GM03348 (cell line): Measurements from ENCODE around the gene SMARCAD1.

ENCODE experiments used
- DNase-seq: peaks from one replicate; pipeline ENCODE4 v3.0.0; 2012; ENCODE audit warnings: low spot score

SMARCAD1 gene

GRCh38 chr4:94207469-94208224 is at the start of gene SMARCAD1:
SMARCAD1 (plus strand) TSS chr4:94207865; CDS start chr4:94208395, 530 bp downstream.
- peak; percentile 92 for DNase-seq

GRCh38 chr4:94158883-94159282 is 48.8 kb upstream of the SMARCAD1 start:
- DNase-seq: no peak

GRCh38 chr4:94159790-94160189 is 47.9 kb upstream of the SMARCAD1 start:
- no peak for DNase-seq

- DNase-seq: no peak
Observed at GRCh38 chr4:94160774-94161173, 46.9 kb upstream of the SMARCAD1 start.

- no peak for DNase-seq
Observed at GRCh38 chr4:94165256-94165655, 42.4 kb upstream of the SMARCAD1 start.

- no peak for DNase-seq
Observed at GRCh38 chr4:94168321-94168720, 39.3 kb upstream of the SMARCAD1 start.

GRCh38 chr4:94169803-94170372 is 37.8 kb upstream of the SMARCAD1 start:
- DNase-seq: no peak

GRCh38 chr4:94171616-94172015 is 36.0 kb upstream of the SMARCAD1 start:
- DNase-seq: no peak

- DNase-seq: no peak
Observed at GRCh38 chr4:94175553-94176261, 32.0 kb upstream of the SMARCAD1 start.

GRCh38 chr4:94177822-94178221 is 29.8 kb upstream of the SMARCAD1 start:
- DNase-seq: no peak

- DNase-seq: no peak
Observed at GRCh38 chr4:94181815-94182214, 25.9 kb upstream of the SMARCAD1 start.

- no peak for DNase-seq
Observed at GRCh38 chr4:94202769-94203168, 4.9 kb upstream of the SMARCAD1 start.

GRCh38 chr4:94208266-94208665 is 601 bp downstream of the SMARCAD1 start:
- DNase-seq: no peak

GRCh38 chr4:94208918-94209317 is 1.3 kb downstream of the SMARCAD1 start:
- DNase-seq: no peak

- DNase-seq: no peak
Observed at GRCh38 chr4:94211861-94212260, 4.2 kb downstream of the SMARCAD1 start.

GRCh38 chr4:94214703-94215319 is 7.1 kb downstream of the SMARCAD1 start:
- DNase-seq: no peak

GRCh38 chr4:94216394-94216793 is 8.7 kb downstream of the SMARCAD1 start:
- DNase-seq: no peak

GRCh38 chr4:94219402-94219801 is 11.7 kb downstream of the SMARCAD1 start:
- DNase-seq: no peak

- no peak for DNase-seq
Observed at GRCh38 chr4:94221916-94222315, 14.3 kb downstream of the SMARCAD1 start.

- no peak for DNase-seq
Observed at GRCh38 chr4:94225449-94225848, 17.8 kb downstream of the SMARCAD1 start.

GRCh38 chr4:94226763-94227162 is 19.1 kb downstream of the SMARCAD1 start:
- no peak for DNase-seq

- no peak for DNase-seq
Observed at GRCh38 chr4:94228493-94229216, 21.0 kb downstream of the SMARCAD1 start.
